Muscle of back (tissue), 11 donors: ENCODE results near the gene EPS15. TPM values are rescaled to one million over a fixed set of nuclear protein-coding genes. Genes with fewer than 3 reads are reported as not detected.
"Not testable (repeated sequence)": the region's sequence is repeated elsewhere in the genome, so short reads cannot be mapped to it uniquely, and the experiment has no call there.

ENCODE experiments used
- DNase-seq, 3 donors: peaks; one replicate each; pipeline versions ENCODE4 v3.0.0 to v3.0.0-alpha.2; 2013
- polyA plus RNA-seq, 10 donors: library from polyadenylated mRNA; unstranded; fragments of 120-200 nt; gene quantifications; one replicate each; pipeline ENCODE4 v1.2.1, GENCODE V29; 2013; ENCODE audit not compliant: insufficient read length in 10 of 10

The EPS15 gene
- polyA plus RNA-seq, 10 donors: 29.0 to 41.7 (median 34.6) TPM

DNA sequence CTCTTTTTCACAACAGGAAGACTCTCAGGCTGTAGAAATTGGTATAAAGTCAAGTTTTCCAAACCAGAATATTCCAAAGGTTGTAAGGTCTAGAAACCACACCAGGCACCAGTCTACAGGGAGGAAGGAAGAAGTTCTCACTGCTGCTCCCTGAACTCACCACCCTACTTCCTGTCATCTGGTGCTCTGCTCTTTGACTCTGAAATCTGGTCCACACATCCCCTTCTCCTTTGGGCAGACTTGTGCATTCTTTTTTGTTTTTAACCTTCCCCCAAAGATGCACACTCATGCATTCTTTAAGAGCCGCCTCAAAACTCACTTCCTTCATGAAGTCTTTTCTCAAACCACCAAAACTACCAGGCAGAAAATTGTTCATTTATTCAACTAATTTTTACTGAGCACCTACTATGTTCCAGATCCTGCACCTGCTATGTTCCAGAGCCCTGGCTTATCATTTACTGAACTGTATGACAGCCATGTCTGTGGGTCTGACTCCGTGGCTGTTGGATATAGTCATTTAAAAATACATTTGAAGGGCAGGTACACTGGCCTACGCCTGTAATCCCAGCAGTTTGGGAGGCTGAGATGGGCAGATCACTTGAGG, 30.1 kb upstream of the EPS15 start:
- peak in 1 of 3 donors; percentile 15 for DNase-seq

DNA sequence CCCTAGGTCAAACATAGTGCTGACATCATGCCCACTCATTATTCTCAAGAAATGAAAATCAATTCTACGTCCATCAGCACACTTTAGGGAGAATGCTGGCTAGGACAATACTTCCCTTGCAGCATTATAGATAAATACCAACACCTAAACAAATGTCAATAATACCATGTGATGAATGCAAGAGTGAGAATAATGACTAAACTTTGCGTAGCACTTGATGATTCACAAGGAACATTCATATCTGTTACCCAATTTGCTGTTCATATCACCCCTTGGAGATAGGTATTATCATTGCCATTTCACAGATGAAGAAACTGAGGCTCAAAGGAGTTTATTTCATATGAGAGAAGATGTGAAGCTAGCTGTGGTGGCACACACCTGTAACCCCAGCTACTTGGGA, 24.8 kb upstream of the EPS15 start:
- DNase-seq: no peak

DNA sequence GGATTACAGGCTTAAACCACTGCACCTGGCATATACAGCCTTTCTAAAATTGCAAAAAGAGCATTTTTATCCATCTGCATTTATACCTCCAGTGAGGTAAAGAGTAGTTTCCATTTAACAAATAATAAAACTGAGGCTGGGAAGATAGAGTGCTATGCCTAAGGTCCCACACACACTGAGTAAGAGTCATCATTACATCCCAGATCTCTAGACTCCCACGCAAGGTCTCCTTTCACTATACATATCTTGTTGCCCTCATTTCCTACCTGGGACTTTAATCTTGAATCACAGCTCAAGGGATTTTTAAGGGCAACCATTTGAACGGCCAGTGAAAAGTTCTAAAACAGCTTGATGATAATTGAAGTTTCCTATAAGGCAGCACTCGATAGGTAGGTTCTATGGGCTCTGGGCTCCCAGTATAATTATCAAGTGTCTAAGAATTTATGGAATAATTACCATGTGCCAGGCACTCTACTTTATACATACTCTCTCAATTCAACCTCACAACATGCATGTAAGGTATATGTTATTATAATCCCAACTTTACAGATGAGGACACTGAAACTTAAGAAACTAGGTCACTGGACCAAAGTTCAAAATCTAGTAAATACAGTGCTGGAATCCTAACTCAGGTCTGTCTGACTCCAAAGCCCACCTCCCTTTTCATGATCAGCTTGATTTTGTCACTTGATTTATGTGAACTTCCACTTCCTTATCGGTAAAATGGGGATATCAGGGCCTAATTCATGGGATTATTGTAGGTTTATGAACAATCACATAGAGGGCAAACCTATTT, 23.3 kb upstream of the EPS15 start:
- DNase-seq: no peak

DNA sequence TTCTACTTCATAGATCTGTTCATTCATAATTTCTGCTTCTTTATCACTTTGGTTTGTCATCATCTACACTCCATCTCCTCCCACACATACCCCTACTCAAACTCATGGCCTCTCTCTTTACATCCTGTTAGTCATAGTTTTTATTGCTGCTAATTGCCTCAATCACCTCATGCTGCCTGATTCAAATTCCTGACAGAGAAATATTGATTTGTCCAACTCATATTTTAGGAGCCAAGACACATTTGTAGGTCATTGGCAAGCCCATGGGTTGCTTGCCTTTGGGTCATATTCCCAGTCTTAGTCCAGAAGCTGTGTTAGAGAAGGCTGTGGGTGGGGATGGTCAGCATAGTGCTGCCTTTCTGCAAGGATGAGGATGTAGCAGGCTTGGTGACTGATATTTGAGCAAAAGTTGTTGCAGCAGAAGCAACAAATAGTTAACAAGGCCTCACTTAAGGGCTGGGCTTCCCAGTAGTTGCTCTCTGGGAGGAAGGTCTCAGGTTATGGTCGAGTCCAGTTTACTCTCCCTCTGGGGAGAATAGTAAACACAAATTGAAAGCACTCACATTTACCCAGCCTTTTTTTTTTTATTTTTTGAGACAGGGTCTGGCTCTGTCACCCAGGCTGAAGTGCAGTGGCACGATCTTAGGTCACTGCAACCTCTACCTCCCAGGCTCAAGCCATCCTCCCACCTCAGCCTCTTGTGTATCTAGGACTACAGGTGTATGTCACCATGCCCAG, 22.4 kb upstream of the EPS15 start:
- DNase-seq: no peak

DNA sequence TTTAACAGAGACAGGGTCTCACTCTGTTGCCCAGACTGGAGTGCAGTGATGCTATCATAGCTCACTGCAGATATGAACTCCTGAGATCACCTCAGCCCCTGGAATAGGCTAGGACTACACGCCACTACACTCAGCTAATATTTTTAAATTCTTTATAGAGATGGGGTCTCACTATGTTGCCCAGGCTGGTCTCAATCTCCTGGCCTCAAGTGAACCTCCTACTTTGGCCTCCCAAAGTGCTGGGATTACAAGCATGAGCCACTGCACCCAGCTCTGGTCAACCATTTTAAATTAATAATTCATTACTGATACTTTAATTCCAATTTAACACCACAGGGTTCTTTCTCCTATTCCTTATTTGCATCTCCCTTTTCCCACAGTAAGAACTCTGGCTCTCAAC, 18.5 kb upstream of the EPS15 start:
- no peak for DNase-seq

DNA sequence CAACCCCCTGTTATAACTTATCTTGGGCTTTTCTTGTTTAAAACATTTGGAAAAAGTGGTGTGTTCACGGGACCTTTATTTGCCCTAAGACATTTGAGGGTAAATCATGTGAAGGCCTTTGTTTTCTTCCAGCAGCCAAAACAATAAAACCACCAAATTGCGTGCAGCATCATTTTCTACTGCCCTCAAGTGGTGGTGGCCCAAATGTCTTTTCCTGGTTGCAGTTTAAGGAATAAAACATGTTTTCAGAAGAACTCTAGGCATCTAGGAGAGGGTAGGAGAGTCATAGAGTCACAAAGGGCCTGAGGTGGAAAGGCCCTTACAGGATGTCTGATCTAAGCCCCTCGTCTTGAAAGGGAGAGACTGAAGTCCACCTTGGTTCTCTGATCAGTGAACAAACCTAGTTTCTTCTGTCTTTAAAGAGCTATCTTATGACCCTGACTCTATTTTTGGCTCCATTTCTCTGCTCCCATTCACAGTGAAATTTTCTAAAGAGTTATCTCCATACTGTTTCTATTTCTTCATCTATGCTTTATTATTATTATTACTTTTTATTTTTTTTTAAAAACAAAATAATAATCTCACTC, 16.0 kb upstream of the EPS15 start:
- peak; percentile 32 to 73 (median 44) for DNase-seq

DNA sequence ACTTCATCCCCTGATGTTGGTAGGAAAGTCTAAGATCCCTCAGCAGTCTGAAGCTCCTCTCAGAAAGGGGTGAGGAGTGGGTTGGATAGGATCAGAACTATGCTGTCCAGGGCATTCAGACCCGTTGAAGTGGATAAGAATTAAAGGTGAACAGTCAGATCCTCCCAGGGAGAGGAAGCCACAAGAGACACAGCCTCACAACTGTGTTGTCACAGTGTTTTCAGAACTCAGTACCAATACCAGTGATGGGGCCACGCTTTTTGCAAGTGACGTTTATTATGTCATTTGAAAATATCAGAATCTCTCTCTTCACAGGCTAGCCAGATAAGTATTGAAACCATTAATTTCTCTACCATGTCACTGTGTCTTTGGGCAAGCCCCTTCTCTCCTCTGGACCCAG, 15.4 kb upstream of the EPS15 start:
- DNase-seq: no peak

DNA sequence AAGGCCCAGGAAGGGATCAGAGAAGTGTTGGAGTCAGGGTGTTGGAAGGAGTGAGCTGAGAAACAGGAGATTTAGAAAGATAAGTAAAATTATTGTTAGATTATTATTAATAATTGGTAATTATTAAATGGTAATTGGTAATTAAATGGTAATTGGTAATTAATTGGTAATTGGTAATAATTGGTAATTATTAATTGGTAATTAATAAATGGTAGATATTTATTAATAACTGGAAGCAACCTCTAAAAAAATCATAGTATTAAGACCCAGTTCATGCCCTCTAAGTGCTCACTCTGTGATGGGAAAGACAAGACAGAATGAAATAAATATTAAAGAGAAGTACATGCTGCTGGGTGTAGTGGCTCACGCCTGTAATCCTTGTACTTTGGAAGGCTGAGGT, 13.8 kb upstream of the EPS15 start:
- no peak for DNase-seq

DNA sequence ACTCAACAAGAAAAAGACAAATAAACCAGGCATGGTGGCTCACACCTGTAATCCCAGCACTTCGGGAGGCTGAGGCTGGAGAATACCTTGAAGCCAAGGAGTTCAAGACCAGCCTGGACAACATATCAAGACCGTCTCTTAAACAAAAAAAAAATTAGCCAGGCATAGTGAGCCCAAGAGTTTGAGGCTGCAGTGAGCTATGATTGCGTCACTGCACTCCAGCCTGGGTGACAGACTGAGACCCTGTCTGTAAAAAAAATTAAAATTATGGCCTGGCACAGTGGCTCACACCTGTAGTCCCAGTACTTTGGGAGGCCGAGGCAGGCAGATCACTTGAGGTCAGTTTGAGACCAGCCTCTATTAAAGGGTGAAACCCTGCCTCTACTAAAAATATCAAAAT, 11.4 kb upstream of the EPS15 start:
- DNase-seq: not testable (repeated sequence)

DNA sequence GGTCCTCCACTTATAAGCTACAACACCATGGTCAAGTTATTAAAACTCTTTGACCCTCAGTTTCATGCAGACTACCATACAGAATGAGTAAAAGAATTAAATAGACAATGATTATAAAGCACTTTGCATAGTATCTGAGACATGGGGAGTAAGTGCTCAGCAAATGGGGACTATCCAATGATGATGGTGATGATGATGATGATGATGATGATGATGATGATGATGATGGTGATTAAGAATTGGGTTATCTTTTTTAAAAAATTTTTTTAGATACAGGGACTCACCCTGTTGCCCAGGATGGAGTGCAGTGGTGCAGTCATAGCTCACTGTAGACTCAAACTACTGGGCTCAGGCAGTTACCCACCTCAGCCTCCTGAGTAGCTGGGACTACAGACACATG, 8.1 kb upstream of the EPS15 start:
- DNase-seq: no peak

DNA sequence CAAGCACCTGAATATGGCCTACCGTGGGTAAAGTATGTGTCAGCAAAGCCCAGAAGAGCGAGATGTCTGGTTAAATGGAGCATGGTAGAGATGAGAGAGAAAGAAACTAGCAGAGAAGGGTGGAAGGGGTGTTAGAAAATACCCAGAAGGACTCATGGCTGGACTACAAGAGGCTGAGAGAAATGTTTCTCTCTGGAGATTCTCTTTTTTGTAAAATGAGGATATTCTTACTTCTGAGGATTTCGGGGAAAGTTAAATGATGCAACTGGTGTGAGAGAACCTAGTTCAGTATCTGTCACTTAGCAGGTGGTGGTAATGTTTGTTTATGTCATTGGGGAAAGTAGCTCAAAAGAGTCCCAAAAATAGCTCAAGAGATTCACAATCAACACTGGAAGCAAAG, 7.2 kb upstream of the EPS15 start:
- DNase-seq: no peak

DNA sequence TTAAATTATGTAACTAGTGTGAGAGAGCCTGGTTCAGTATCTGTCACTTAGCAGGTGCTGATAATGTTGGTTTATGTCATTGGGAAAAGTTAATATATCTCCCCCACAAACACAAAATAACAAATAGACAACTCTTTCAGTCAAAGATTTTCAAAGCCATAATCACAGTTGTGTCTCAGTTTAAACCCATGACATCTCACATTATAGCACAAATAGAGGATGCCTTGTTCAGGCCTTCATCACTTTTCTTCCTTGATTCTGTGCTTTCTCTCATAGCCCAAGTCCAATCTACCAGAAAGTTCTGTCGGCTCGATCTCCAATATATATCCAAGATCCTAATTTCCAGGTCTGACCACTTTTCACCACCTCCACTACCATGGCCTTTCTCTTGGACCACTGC, 6.2 kb upstream of the EPS15 start:
- no peak for DNase-seq

DNA sequence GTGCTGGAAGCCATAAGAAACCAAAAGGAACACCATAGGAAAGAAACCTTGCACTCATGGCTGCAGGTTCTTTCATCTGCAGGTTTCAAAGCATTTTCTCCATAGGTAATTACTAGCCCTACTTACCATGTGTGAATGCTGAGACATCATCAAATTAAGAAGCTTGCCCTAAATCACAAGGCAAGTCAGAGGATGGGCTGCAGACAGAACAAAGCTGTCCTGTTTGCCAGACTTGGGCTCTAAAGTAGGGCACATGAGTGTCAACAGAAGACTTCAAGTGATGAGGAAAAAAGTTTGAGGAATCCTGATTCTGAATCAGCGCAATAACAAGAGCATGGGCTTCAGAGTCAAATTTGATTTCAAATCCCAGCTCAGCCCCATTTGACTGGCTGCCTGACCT, 5.8 kb upstream of the EPS15 start:
- no peak for DNase-seq

DNA sequence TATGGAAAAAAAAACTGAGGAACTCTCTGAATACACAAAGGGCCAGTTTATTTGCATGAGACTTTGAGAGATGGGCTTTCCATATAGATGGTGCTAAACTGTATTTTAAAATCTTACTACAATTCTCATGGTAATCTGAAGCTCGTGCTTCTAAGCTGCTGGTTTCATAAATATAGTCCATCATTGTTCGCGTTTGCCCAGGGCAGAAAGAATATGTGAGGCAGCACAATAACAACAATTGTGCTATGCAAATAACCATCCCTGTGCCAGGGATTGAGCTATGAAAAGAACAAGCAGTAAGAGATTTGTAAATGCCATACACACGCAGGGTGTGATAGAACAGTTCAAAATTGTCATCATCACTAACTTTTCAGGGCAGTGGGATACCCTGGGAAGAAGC, 4.9 kb upstream of the EPS15 start:
- DNase-seq: no peak

DNA sequence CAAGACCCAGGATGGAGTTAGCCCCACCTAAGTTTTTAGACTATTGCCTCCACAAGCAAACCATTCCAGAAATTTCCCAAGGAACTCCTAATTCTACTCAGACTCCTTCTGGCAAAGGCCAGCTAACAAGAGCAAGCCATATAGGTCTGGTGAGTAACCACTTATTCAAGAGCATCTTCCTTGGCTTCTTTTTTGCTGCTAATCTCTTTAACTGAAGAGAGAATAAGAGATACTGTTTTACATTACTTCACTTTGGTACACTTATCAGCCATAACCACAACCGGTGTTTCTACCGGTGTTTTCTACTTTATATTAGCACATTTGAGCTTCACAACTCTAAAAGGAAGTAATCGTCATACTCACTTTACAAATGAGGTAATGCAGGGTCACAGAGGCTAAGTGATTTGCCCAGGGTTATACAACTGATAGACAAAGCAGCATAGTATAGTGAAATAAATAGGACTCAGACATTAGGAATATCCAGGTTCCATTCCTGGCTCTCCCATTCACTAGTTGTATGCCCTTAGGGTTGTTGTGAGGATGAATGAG, 1.7 kb upstream of the EPS15 start:
- no peak for DNase-seq

DNA sequence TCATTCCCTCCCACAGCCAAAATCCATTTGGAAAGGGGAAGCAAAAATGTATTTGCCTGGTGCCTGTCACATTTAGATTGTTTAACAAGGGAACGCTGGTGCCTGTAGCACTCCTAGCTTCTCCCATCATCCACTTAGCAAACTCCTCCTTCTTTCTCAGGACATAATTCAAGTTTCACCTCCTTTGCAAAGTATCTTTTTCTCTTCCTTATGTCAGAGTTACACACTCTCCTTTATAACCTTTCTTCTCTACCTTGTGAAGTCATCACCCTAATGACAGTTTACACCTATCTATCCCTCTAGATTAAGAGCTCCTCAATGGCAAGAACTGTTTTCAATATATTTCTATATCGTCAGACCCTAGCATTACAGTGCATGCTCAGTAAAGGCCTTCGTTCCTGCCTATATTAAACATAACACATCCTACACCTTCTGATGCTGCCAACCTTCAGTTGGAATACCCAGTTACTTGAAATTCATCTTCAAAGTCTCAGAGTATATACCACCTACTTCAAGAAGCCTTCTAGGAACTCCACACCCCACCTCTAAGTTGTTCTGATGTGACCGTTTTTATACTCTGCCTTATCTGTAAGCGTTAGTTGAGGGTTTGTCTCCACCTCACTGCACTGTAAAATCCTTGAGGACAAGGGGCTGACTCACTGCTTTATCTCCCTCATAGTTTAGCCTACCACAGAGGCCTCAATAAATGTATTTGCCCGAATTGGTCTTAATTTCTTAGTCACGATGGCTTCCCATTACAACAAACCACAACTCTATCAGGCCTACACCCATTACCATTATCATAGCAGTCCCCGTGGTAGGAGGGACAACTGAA, 1.0 kb upstream of the EPS15 start:
- peak in 1 of 3 donors; percentile 27 for DNase-seq

DNA sequence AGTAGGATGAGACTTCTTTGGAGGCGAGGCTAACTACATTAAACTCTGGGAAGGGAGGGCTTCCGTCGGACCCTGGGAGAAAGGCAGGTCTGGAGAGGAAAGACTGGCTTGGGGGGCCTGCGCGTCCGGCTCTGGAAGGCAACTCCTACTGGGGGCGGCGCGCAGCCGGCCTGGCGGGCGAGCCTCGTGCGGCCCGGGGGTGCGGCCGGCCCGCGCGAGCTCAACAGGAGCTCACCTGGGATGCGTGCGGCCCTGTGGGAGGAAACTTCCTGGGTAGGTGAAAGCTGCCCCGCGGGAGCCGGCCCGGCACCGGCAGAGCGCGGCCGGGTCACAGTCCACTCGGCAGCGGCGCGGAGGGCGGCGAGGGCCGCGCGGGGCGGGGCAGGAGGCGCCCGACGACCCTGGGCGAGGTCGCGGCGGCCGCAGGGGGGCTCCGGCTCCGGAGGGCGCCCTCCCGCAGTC, 449 bp downstream of the EPS15 start:
- DNase-seq: peak; percentile 14 to 73 (median 36)

DNA sequence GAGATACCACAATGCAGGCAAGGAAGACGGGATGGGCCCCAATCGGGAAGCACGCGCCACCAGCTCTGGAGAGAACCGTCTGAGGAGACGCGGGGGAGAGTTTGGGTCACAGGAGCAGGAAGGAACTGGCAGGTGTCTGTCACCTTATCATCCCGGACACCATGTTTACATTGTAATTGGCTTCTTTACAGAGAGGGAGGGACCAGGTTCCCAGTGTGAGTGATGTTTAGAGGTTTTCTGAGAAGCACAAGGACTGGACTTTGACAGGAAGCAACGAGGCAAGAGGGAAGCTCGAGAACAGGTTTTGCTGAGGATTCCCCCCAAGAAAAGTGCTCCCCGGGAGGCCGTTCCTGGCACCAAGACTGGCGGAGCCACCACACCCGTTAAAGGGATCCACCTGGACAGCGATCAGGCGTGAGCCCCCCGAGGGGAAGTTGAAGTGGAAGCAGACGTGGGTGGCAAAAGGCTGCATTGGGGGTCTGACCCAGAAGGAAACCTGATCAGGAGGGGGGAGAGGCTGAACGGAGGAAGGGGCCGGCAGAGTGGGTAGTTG, 957 bp downstream of the EPS15 start:
- peak; percentile 23 to 66 (median 24) for DNase-seq

DNA sequence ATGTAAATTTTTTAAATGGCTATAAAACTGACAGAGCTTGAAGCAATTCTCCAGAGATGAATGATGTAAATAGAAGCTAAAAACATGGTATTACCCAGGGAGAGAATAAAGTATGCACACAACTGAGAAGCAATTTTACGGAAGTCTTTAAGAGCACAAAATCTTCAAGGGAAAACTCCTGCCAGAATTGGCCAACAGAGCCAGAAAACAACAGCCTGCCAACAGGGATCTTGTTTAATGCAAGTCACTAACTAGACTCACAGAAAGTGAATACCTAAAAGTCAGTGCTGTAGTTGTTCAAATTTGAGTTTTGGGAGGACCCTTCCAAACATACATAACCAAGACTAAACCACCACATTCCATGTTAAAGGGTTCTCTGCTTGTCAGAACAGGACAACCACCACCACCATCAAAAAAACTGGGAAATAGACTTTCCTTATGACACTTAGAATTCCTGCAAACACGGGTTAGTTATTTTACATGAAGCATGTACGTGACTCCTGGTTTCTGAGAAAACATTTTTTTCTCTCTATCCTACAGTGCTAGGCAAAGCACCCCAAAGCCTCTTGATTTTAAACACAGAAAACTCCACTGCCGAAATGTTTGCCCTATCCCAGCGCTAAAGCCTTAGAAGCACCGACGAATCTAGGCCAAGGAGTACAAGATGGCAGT, 1.6 kb downstream of the EPS15 start:
- DNase-seq: peak; percentile 14 to 45 (median 19)

DNA sequence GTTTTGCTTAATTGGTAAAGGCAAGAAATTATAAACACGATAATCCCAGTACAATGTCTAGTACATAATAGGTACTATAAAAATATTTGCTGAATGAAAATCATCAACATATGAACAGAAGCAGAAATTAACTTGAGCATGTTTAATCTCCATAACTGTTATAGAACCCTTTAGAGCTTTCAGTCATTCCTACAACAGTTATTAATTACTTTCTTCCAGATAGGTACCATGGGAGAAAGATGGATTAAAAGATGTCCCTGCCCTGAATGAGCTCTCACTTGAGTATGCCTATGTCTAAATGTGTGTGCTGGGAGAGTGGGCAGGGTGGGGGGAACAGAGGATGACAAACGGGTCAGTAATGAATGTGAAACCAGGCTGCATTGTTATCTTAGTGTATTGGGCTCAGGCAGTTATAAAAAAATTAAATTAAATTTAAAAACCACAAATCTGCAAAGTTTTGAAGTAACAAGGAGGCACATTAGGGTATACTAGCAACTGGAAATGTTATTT, 2.4 kb downstream of the EPS15 start:
- no peak for DNase-seq
